Activated T-helper 9 cell treated with anti-CD3 and anti-CD28 coated beads, Interleukin-2, amount 50 U/mL, for 16 hours (primary cell): ENCODE data around the gene SOCS7.

ENCODE experiments used
- DNase-seq: peaks from one replicate; pipeline ENCODE4 v3.0.0-alpha.2; 2020; ENCODE audit warnings: low read depth

Gene SOCS7

DNA sequence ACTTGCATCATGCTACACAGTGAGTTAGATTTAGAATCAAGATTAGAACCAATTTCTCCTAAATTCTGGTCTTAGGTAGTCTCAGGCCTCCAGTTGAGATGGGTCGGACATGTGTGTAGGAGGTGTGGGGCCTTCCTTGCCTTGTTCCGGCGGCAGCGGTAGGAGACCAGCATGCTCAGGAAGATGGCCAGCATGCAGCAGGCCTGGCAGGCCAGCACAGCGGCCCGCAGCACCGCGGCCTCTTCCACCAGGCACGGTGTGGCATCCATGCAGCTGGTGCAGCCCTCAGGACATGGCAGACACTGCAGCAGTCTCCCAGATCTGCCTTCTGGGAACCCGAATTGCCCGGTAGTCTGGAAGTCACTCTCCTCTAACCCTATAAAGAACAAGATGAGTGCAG is 14.8 kb upstream of the SOCS7 start:
- no peak for DNase-seq

DNA sequence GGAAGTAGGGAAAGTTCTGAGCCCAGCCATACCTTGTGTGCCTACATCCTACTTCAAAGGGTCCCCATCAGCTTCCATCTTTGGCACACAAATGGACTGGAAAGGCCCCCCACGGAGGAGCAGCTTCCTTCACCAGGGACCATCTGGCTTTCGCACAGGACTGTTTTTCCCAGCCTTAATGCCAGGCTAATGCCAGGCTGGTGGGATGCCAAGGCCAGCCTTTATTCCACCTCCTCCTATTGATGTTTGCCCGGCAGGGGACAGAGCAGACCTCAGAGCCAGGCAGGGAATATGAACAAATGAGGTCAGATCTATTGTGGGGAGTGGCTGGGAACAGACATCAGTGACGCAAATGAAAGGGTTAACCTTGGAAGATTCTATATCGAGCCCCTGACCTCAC is 13.6 kb upstream of the SOCS7 start:
- no peak for DNase-seq

DNA sequence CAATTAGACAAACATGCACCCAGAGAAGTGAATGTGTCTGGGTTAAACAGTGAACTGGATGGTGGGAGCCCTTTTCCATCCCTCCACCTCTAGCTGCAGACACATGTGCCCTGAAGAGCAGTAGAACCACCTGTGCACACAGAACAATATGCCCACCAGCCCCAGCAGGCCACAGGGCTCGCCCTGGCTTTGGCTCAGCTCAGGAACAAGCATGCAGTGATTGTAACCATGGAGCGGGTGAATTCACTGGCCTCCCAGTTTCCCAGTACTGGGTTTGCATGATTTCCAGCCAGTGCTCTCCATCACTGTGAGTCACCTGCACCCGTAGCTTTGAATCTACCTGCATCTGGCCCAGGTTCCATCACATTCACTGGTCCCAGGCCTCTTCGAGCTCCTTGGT is 13.1 kb upstream of the SOCS7 start:
- no peak for DNase-seq

DNA sequence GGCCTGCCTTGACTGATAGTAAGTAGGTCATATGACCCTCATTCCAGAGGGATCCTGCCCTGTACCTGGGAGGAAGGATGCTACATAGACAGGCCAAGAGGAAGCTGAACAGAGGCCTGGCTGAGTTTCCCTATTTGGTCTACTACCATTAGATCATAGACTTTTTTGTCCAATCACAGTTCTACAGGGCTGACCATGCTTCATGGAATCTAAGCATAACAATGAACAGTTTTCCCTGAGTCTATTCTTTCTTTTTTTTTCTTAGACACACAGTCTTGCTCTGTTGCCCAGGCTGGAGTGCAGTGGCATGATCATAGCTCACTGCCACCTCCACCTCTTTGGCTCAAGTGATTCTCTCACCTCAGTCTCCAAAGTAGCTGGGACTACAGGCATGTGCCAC is 11.8 kb upstream of the SOCS7 start:
- DNase-seq, result no peak

DNA sequence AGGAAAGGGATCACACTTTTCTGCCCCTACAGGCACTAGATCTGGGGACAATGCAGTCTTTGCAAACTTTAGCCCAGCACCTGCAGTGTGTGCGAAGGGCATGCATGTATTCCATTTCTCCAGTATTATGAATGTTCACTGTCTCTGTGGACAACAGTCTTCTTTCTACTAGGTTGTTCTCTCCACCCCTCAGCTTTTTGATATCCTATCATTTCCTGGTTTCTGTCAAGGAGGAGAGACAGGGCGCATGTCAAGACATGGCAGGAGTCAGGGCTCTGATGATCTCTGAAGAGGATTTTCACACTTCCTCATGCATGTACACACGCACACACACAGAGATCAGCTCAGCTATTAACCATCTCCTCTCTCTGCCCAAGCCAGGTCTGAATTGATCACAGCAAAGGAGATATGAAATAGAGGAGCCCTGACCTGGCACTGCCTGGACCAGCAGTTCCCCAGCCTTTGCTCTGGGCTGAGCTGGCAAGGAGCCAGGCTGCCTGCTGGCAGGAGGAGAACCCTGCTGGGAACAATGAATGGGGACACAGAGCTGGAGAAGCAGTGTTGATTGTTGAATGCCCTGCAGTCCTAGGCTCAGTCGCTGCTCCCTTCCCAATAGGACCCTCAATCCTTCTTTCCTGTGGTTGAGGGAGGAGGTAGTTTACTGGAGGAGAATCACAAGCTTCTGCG is 10.5 kb upstream of the SOCS7 start:
- DNase-seq, result no peak

DNA sequence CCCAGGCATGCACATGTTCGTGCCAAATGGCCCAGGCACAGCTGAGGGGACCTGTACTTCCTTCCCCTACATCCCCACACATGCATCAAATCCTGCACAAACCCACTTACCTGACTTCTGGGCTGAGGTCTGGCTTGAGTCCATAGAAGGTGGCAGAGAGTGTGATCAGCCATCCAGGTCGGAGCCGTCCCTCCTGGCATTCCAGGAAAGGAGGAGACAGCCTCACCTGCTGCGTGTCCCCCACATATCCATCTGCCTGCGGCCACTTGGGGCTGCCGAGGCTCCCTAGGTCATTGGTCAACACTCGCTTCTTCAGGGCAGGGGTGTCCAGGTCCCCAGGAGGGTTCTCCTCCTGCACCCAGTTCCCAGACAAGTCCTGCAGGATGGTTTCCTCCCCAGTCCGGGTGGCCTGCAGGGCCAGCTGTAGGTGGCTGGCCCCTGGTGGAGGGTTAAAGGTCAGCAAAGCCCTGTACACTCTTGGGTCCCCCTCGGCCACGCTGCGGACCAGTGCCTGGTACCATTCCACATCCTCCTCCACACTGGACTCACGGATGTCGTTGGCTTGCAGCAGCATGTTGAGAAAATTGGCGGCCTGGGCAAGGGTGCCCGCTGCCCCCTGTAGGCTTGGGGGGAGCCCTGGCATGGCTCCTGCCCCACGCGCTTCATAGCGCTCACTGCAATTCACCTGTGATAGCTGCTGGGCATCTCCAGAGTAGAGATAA is 8.6 kb upstream of the SOCS7 start:
- no peak for DNase-seq

DNA sequence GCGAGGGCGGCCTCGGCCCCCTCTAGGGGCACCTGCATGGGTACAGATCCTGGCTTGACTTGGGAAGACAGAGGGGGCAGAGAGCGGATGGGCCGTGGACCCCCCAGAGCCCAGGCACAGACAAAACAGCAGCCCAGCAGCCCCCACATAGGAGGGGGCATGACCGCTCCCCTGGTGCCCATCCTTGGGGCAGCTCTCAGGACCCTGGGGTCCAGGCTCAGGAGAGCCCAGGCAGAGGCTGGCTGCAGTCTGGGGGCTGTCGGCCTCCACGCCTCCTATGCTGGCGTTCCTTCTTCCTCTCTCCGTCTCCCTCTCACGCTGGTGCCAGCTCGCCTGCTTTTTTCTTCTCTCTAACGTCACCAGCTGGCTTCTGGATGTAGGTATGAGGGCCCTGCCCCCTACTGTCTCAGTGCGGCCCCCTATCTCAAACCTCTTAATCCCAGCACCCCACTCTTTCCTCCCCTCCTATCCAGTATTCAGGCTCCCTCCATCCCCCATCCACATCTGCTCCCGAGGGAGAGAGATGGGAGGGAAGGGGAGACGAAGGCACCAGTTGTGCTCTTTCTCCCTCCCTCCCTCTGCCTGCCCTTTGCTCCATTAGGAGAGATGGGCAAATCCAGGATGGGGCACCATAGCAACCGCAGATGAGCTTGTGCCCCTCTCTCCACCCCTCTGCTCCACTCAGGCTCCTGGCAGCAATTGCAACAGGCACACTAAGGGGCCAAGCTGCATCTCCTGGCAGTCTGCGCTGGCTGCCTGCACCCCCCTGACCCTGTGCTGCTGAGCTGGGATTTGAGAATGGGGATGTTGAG is 7.8 kb upstream of the SOCS7 start, which contains the start of gene GPR179:
GPR179 (minus strand) TSS at position 349 of the 812 bp plus-strand sequence; CDS start at position 182, 167 bp downstream.
- DNase-seq, result no peak

DNA sequence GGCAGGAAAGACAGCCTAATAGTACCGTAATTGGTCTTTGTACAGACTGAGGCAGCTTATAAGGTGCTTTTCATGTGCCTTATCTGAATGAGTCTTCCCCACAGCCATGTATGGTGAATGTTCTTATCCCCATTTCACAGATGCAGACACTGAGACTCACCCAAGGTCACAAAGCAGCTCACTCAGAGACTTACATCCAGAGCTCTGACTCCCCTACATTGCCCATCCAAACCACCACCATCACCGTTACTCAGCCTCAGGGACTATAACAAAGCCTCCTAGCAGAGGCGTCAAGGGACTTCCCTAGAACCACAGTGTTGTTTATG is 7.3 kb upstream of the SOCS7 start:
- DNase-seq, result no peak

DNA sequence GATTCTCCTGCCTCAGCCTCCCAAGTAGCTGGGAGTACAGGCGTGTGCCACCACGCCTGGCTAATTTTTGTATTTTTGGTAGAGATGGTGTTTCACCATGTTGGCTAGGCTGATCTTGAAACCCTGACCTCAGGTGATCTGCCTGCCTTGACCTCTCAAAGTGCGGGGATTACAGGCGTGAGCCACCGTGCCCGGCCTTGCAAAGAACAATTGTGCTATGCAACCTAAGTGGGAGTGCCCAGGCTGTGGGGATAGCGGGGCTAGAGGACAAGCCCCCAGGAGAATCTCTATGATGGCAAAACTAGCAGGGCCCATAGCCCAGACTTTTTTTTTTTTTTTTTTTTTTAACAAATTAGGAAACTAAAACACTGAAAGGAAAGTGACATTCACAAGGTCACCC is 5.9 kb upstream of the SOCS7 start:
- no peak for DNase-seq

DNA sequence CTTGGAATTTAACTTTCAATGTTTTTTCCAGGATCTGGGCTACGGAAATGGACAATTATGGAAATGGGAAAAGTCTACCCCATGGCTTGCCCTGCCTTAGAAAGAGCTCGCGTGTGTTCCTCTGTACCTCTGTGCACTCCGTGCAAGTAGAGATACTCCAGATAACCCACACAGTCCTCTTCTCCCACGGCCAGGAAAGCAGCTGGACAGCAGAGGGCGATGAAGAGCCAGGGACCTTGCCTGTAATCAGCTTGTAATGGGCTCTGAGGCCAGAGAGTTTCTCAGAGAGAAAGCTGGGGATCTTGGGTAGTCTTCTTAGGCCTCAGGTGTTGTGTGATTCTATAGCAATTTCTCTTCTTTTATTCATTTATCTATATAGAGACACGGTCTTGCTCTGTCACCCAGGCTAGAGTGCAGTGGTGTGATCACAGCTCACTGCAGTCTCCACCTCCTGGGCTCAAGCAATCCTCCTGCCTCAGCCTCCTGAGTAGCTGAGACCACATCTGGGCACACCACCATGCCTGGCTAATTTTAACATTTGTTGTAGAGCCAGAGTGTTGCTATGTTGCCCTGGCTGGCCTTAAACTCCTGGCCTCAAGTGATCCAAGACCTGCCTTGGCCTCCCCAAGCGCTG is 2.4 kb upstream of the SOCS7 start:
- peak; percentile 68 for DNase-seq

DNA sequence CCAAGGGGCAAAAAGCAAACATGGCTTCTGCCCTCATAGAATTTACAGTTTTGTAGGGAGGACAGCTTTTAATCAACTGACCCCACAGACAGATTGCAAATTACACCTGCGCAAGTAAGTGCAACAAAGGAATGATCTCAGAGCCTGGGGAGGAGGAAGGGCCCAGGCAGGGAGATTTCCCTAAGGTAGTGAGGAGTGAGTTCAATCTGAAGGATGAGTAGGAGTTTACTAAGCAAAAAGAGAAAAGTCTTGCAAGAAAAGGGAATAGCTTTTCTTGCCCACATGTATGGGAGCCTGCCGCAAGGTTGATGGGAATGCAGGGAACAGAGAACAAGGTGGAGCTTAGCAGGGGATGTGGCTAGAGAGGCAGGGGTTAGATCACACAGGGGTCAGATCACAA is 1.6 kb upstream of the SOCS7 start:
- DNase-seq, result no peak

DNA sequence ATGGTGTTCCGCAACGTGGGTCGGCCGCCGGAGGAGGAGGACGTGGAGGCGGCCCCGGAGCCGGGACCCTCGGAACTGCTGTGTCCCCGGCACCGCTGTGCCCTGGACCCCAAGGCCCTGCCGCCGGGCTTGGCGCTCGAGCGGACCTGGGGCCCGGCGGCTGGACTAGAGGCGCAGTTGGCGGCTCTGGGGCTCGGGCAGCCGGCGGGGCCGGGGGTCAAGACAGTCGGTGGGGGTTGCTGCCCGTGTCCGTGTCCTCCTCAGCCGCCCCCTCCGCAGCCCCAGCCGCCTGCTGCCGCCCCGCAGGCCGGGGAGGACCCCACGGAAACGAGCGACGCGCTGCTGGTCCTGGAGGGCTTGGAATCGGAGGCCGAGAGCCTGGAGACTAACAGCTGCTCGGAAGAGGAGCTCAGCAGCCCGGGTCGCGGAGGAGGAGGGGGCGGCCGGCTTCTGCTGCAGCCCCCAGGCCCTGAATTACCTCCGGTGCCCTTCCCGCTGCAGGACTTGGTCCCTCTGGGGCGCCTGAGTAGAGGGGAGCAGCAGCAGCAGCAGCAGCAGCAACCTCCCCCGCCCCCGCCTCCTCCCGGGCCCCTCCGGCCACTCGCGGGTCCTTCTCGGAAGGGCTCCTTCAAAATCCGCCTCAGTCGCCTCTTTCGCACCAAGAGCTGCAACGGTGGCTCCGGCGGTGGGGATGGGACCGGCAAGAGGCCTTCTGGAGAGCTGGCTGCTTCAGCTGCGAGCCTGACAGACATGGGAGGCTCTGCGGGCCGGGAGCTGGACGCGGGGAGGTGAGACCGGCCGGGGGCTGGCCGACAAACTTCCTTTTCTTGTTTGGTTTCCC is 821 bp downstream of the SOCS7 start:
- no peak for DNase-seq

DNA sequence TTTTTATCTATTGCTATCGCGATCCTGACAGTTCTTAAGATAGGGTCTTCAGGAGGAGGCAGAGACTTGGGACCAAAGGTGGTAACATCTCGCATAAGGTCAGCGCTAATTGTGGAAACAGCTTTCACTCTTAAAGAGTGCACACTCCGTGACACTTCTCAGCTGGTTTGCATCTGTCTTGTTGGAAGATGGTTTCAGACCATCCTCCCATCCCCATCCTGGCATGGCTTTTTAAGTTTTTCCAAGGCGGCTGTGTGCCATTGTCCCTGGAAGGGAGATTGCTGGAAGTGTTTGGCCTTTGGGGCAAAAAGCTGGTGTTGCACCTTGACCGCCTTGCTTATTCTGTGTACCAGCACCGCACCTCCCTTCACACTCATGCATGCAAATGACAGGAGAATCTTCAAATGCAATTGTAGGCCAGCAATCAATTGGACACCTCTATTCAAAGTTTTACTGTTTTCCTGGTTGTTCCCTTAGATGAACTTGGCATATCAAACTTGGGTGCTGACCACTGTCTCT is 1.5 kb downstream of the SOCS7 start:
- DNase-seq, result no peak

DNA sequence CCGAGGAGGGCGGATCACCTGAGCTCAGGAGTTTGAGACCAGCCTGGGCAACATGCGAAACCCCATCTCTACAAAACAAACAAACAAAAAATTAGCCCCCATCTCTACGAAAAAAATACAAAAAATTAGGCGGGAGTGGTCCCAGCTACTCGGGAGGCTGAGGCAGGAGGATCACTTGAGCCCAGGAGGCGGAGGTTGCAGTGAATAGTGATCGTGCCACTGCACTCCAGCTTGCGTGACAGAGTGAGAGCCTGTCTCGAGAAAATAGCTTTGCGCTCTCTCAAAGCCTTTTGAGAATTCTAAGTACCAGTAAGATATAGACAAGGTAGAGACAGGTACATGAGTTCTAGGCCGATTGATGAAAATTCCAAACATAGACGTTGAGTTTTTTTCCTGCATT is 2.0 kb downstream of the SOCS7 start:
- no peak for DNase-seq

DNA sequence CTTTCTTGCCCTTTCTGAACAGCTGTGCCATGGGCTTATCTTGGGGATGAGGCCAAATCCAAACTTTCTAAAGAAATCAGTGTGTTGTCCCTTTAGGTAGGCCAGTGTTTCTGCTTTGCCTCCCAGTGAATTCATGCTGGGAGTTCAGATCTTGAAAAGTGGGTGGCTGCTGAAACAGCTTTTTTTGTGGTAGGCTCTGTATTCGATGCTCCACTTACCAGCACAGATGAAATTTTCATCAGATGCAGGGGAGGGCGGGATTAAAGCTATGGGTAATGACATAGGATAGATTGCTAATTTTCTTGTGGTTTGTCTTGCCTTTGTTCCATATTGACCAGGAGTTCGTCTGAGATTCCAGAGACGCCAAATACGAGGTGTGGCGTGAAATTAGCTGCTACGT is 2.8 kb downstream of the SOCS7 start:
- no peak for DNase-seq

DNA sequence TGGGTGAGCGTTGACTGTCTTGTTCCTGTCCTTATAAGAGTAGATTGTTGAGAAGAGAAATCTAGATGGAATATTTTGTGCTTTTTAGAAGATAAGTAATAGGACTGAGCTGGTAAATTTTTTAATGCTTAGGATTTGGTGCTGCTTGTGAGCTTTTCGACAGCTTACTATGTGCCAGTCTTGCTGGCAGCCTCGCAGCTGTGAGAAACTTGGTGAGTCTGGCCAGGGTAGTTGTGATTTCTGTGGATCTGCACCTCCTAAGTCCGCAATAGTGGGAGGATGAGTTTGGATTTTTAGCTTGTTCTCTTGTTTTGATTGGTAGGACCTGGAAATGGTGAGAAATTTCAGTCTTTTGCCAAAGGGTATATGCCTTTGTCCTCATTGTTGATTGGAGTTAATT is 3.6 kb downstream of the SOCS7 start:
- no peak for DNase-seq

DNA sequence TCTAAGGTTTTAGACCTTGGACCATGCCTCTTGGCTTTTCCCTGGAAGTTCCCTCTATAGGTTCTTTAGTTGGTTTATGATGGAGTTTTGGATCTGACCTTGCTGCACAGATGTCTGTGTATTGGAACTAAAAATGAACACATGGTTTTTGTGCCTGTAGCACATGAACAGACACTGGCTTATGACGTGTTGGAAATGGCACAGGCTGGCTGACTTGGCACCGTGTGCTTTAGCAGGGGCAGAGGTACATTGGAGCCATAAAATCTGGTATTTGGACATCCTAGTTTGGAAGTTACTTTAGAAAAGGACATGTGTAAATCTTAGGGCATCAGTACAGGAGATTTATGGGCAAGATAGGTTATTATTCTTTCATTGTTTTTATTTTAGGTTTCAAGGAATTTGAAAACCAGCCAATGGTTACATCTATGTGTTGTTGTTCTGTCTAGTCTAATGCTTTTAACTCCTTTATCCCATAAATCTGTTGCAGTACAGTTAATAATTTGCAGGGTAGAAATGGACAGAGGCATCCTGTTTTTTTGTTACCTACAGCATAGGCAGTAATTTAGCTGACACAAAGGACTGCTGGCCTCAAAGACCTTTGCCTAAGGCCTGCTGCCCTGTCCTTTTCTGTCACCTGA is 6.0 kb downstream of the SOCS7 start:
- DNase-seq, result no peak

DNA sequence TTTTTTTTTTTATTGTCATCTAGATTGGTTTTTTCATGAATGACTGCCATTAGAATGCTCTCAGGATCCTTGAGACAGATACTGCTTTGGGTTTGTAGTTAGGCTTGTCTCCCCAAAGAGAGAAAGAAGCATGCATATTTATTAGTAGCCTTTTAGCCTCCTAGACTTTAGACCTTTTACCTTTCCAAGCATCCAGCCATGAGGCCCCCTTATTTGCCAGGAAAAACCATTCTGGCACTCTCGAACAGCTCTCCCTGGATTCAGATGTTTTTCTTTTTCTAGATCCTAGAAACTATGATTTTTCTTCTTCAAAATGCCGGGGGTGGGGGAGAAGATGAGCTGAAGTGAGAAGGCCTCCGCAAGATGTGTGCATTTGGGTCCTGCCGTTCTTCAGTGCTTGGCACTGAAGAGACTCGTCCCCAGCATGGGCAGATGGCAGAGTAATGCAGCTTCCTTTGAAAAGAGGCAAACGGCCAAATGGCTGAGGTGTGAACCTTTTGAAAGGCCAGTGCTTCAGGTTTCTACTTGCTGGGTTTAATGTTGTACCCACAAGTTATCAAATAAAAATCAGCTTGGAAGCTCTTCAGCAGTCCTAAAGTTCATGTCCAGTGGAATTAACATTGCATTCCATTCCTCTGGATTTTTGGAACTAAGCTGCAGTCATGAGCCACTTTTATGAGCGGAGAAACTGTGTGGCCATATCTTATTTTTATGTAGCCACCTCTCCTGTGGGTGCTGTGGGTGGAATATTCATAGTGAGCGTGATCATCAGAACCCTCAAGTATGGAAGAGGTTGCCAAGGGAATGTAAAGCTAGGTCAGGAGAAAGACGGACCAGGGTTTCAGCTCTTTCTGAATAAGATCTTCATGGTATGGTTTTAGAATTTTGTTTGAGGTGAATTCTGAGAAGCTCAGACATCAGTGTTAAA is 7.2 kb downstream of the SOCS7 start:
- DNase-seq, result no peak

DNA sequence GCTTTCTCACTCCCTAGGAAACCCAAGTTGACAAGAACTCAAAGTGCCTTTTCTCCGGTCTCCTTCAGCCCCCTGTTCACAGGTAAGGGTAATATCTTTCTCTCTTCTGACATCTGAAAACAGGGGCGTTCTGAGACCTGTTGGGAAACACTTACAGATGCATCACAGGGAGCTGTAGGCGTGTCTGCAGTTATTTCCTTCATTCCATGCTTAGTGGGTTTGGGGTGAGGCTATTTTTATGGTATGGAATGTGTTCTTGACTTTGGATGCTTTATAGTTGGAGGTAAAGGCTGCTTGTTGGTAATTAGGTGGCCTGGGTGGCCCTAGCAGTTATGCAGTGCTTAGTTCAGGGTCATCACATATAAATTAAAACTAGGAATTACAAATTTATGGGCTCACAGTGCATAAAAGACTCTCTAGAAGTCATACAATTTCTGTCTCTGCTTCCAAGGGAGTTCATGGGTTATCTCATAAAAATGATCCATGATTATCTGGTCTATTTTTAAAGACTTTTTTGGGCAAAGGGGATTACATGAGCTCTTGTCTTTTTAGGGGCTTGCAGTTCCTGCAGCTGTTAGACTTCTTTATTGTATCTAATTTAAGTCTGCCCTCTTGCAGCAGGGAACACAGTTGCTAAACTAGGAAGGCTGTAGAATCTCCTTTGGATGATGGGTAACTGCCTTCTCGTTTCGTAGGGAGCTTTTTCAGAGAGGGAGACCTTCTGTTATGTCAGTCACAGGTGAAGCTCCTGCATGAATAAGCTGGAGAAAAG is 10.2 kb downstream of the SOCS7 start:
- DNase-seq, result no peak
